Peyer's patch (tissue), 4 donors: ENCODE results near the gene TNIK. TPM values are rescaled to one million over a fixed set of nuclear protein-coding genes. Genes with fewer than 3 reads are reported as not detected.

Source experiments
- DNase-seq, 3 donors: peaks; one replicate each; pipeline ENCODE4 v3.0.0-alpha.2; 2017 to 2019
- H3K27ac ChIP-seq, 4 donors: fragments of 200-600 bp; sonication (generic); one replicate each; pipeline ENCODE4 v1.5.1; 2016 to 2019
- H3K27me3 ChIP-seq, 2 donors: fragments of 200-600 bp; sonication (generic); one replicate each; pipeline ENCODE4 v1.5.1; 2019
- H3K36me3 ChIP-seq, 3 donors: fragments of 200-600 bp; sonication (generic); one replicate each; pipeline ENCODE4 v1.5.1; 2016 to 2019
- H3K4me1 ChIP-seq, 4 donors: fragments of 200-600 bp; sonication (generic); one replicate each; pipeline ENCODE4 v1.5.1; 2016 to 2019
- H3K4me3 ChIP-seq, 4 donors: fragments of 200-600 bp; sonication (generic); 1 replicate in 3 of 4; 2 replicates in 1 of 4; pipeline ENCODE4 v1.5.1; 2016 to 2019; ENCODE audit warnings: mild to moderate bottlenecking in 1 of 4
- H3K9me3 ChIP-seq, 4 donors: fragments of 200-600 bp; sonication (generic); one replicate each; pipeline ENCODE4 v1.5.1; 2016 to 2019; ENCODE audit warnings: mild to moderate bottlenecking in 1 of 4
- POLR2A ChIP-seq, 2 donors: fragments of 450-650 bp; IDR thresholded peaks; one replicate each; pipeline ENCODE4 v1.5.1; 2017; ENCODE audit warnings: antibody characterized with exemption in 2 of 2, mild to moderate bottlenecking in 2 of 2, moderate library complexity in 2 of 2
- total RNA-seq, 4 donors: library from RNA; depleted of rRNA; stranded (reverse); fragments of >200 nt; gene quantifications; one replicate each; pipeline ENCODE4 v1.1.0, GENCODE V29; 2016
- TF ChIP-seq, protein P1 (sequence below), 6 experiments: fragments of 450-650 bp in 4 of 6; fragments of 200-600 bp in 2 of 6; sonication (generic) in 1 of 6; IDR thresholded peaks; one replicate each; pipeline ENCODE4 v1.5.1; 2017 to 2019; ENCODE audit warnings: antibody characterized with exemption in 6 of 6, mild to moderate bottlenecking in 3 of 6, moderate library complexity in 1 of 6

TNIK gene
- total RNA-seq, 4 donors from 2014 or later = 37.1 to 84.8 (median 74.4) TPM

DNA sequence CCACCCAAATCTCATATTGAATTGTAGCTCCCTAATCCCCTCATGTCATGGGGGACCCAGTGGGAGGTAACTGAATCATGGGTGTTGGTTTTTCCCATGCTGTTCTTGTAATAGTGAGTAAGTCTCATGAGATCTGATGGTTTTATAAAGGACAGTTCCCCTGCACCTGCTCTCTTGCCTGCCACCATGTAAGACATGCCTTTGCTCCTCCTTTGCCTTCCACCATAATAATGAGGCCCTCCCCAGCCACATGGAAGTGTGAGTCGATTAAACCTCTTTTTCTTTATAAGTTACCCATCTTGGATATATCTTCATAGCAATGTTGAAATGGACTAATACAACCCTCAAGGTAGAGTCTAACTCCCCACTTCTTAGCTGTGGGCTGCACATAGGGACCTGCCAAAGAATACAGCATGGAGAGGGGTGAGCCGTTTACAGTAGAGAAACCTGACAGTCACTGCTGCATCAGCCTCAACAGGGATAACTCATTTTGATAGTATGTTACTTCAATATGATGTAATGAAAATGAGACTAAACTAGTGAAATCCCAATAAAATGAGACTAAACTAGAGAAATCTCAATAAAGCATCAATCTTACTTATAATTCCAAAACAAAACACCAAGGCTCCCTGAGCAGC, 117.3 kb downstream of the TNIK start:
- no peaks in the 10 kb centered on the region for H3K27me3 ChIP-seq
- H3K4me3 ChIP-seq = no peak overlapping the region
- TF ChIP-seq POLR2A (IDR thresholded peaks at IDR 0.05) = no peak
- TF ChIP-seq, protein P1, sequence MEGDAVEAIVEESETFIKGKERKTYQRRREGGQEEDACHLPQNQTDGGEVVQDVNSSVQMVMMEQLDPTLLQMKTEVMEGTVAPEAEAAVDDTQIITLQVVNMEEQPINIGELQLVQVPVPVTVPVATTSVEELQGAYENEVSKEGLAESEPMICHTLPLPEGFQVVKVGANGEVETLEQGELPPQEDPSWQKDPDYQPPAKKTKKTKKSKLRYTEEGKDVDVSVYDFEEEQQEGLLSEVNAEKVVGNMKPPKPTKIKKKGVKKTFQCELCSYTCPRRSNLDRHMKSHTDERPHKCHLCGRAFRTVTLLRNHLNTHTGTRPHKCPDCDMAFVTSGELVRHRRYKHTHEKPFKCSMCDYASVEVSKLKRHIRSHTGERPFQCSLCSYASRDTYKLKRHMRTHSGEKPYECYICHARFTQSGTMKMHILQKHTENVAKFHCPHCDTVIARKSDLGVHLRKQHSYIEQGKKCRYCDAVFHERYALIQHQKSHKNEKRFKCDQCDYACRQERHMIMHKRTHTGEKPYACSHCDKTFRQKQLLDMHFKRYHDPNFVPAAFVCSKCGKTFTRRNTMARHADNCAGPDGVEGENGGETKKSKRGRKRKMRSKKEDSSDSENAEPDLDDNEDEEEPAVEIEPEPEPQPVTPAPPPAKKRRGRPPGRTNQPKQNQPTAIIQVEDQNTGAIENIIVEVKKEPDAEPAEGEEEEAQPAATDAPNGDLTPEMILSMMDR (IDR thresholded peaks at IDR 0.05) = no peak
- H3K4me1 ChIP-seq = peaks cover 0 to 21% (median 0%) of the 10 kb centered on the region in 4 donors
- no peak overlapping the region for H3K27ac ChIP-seq
- no peak for DNase-seq
- H3K9me3 ChIP-seq = no peaks in the 10 kb centered on the region
- H3K36me3 ChIP-seq = no peaks in the 10 kb centered on the region

DNA sequence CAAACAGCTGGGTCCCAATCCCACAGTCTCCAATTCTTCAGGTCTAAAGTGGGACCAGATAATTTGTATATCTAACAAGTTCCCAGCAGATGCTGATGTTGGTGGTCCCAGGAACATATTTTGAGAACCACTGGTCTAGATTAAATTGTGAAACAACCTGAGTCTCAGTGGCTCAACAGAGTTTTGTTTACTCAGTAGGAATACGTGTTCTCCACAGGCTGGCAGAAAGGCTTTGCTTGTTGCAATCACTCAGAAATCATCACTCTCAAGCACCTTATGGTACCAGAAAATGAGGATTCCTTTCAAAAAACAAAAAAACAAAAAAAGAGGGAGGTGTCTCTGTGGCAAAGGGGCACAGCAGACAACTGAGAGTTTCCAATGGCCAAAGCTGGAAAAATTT, 118.0 kb downstream of the TNIK start:
- no peak overlapping the region for H3K4me3 ChIP-seq
- H3K36me3 ChIP-seq = no peaks in the 10 kb centered on the region
- H3K9me3 ChIP-seq = no peaks in the 10 kb centered on the region
- H3K27me3 ChIP-seq = no peaks in the 10 kb centered on the region
- H3K4me1 ChIP-seq = peaks cover 0 to 16% (median 0%) of the 10 kb centered on the region in 4 donors
- DNase-seq = no peak
- no peak for TF ChIP-seq POLR2A (IDR thresholded peaks at IDR 0.05)
- TF ChIP-seq, protein P1 (IDR thresholded peaks at IDR 0.05) = no peak
- no peak overlapping the region for H3K27ac ChIP-seq

DNA sequence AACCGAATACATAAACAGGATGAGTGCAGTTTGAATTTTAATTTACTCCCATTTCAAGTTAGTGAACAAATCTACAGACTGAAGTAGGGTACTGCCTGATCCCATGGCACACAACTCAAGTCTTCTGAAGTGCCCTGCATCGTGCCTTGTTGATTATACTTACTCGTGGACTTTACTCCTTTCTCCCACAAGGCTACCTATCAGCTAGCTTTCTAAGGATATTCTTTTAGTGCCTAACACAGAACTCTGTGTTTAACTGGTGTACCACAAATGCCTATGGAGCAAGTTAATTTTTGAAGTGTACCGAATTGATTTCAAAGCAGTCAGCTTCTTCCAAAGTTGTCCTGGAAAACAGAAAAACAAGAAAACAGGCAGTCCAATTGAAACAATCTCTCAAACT, 119.8 kb downstream of the TNIK start:
- no peak for DNase-seq
- Histone ChIP-seq H3K27ac (no peak overlapping the region), H3K4me3 (no peak overlapping the region), H3K27me3 (no peaks in the 10 kb centered on the region), H3K4me1 (peaks cover 0 to 9% (median 0%) of the 10 kb centered on the region in 4 donors), H3K9me3 (no peaks in the 10 kb centered on the region), H3K36me3 (no peaks in the 10 kb centered on the region)
- TF ChIP-seq POLR2A (IDR thresholded peaks at IDR 0.05) = no peak
- TF ChIP-seq, protein P1 (IDR thresholded peaks at IDR 0.05) = peak in 1 of 6 experiments; percentile 10

DNA sequence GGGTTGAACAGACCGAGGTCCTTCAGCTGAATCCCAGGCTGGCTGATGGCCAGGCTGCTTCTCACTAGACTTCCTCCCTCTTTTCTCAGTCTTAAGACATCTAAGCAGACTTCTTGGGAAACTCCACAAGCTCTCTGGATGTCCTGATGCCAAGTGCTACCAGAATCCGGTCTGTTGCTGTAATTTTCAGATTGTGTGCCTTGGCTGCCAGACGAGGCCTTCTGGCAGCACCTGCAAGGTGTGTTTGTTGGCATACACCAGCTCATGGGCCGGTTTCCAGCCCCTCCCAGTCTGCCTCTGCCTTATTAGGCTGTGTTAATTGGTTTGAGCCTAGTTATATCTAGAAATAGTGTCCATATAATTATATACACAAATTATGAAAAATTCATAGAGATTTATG, 120.6 kb downstream of the TNIK start:
- Histone ChIP-seq H3K9me3 (no peaks in the 10 kb centered on the region), H3K27ac (no peak overlapping the region)

DNA sequence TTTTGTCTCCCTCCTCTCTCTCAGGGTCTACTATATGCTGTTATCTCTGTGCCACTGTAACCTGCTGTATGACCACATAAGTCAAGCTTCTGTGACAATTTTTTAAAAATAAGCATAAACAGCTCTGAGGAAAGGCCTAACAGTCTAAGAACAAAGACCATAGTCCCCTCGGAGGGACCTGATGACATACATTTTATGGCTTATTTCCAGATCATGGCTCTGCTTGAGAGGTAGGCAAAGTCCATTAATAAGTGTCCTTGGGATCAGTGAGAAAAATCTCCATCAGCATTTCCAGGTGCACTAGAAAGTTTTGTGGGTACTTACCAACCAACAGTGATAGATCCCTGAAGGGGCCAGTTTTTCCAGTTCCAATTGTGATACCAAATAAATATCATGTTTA, 123.8 kb downstream of the TNIK start:
- Histone ChIP-seq H3K4me1 (peaks cover 0 to 9% (median 0%) of the 10 kb centered on the region in 4 donors), H3K27ac (peak overlapping the region in 2 of 4 donors; percentile 4 to 11), H3K4me3 (no peak overlapping the region), H3K9me3 (no peaks in the 10 kb centered on the region), H3K27me3 (no peaks in the 10 kb centered on the region), H3K36me3 (no peaks in the 10 kb centered on the region)
- no peak for DNase-seq
- TF ChIP-seq, protein P1 (IDR thresholded peaks at IDR 0.05) = no peak
- TF ChIP-seq POLR2A (IDR thresholded peaks at IDR 0.05) = no peak

More for the DNA sequence above, 120.6 kb downstream of the TNIK start:
- DNase-seq = peak in 2 of 3 donors; percentile 60 to 63
- Histone ChIP-seq H3K27me3 (no peaks in the 10 kb centered on the region), H3K4me3 (no peak overlapping the region), H3K36me3 (no peaks in the 10 kb centered on the region), H3K4me1 (peaks cover 0 to 9% (median 0%) of the 10 kb centered on the region in 4 donors)
- TF ChIP-seq POLR2A (IDR thresholded peaks at IDR 0.05) = no peak
- TF ChIP-seq, protein P1 (IDR thresholded peaks at IDR 0.05) = no peak
